K562 (cell line): ENCODE data around the gene NLGN2. TPM values are rescaled to one million over a fixed set of nuclear protein-coding genes. Genes with fewer than 3 reads are reported as not detected.

Experiments used
- ATAC-seq: fragments of 200-7000 bp; cut with Tn5 transposase; 3 replicates; pipeline ENCODE4 v1.9.1; 2020; ENCODE audit warnings: moderate library complexity
- BruUV-seq: library from RNA; stranded (reverse); fragments of 400-500 nt; replicated peaks from 2 replicates; lab custom pipeline; 2021; lab: Mats Ljungman, UMichigan
- CTCF ChIA-PET: fragments of 300-600 bp; formaldehyde crosslinking; extraction: SDS; loops from one replicate; lab custom pipeline; 2021; ENCODE audit warnings: low intra/inter-chr PET ratio; lab: Yijun Ruan, JAX
- POLR2A ChIA-PET: fragments of 300-600, 350-650 bp; sonication (Branson Sonifier 250); formaldehyde crosslinking; extraction: SDS; loops from one replicate; lab custom pipeline; 2021; ENCODE audit warnings: antibody characterized with exemption, inconsistent platforms; lab: Yijun Ruan, JAX
- DNase-seq, 4 experiments: peaks; one replicate each; pipeline versions ENCODE4 v3.0.0 to v3.0.0-alpha.2; 2011 to 2018; ENCODE audit warnings: low spot score in 3 of 4, mixed read lengths in 3 of 4; ENCODE audit errors: extremely low read depth in 1 of 4
- FAIRE-seq: peaks from 2 replicates; lab custom pipeline; 2011; peaks lifted over from hg19 to GRCh38; lab: Jason Lieb, UNC
- H2AFZ ChIP-seq: 2 replicates; pipeline ENCODE4 v1.6.0; 2011; ENCODE audit warnings: low read depth, low read length, control low read depth, inconsistent platforms
- H3K27ac ChIP-seq: fragments of 200-600 bp; 3 replicates; pipeline ENCODE4 v1.8.0; 2011; ENCODE audit warnings: low read depth, mild to moderate bottlenecking, control low read depth, inconsistent platforms, low read length, moderate library complexity, mixed read lengths; ENCODE audit errors: extremely low read depth
- H3K27me3 ChIP-seq, 2 experiments: fragments of 300-600 bp in 1 of 2; 2 replicates in 1 of 2; 3 replicates in 1 of 2; pipeline versions ENCODE4 v1.6.0 to v1.8.0; 2011; ENCODE audit warnings: inconsistent platforms in 2 of 2, low read length in 2 of 2, mild to moderate bottlenecking in 1 of 2, mixed read lengths in 1 of 2, moderate library complexity in 1 of 2; ENCODE audit not compliant: control insufficient read depth in 2 of 2, insufficient read depth in 2 of 2
- H3K36me3 ChIP-seq: fragments of 300-600 bp; 3 replicates; pipeline ENCODE4 v1.8.0; 2011; ENCODE audit warnings: mild to moderate bottlenecking, low read length, inconsistent platforms; ENCODE audit not compliant: control insufficient read depth, insufficient read depth
- H3K4me1 ChIP-seq, 2 experiments: fragments of 200-600 bp in 1 of 2; replicated peaks in 1 of 2; 2 replicates in 1 of 2; 3 replicates in 1 of 2; pipeline versions ENCODE4 v1.5.1 to v1.8.0; 2011; ENCODE audit warnings: inconsistent platforms in 2 of 2, low read length in 2 of 2, mild to moderate bottlenecking in 1 of 2, mixed read lengths in 1 of 2, moderate library complexity in 1 of 2; ENCODE audit not compliant: control insufficient read depth in 2 of 2, insufficient read depth in 2 of 2
- H3K4me2 ChIP-seq: 2 replicates; pipeline ENCODE4 v1.6.1; 2011; ENCODE audit warnings: low read length, control low read depth, inconsistent platforms, mixed read lengths; ENCODE audit not compliant: insufficient read depth
- H3K4me3 ChIP-seq: fragments of 200-600 bp; sonication (generic), shearing (Covaris generic); 2 replicates; pipeline ENCODE4 v1.5.1; 2016; ENCODE audit warnings: control low read depth, inconsistent platforms
- H3K79me2 ChIP-seq: fragments of 200-600 bp; 3 replicates; pipeline ENCODE4 v1.8.0; 2011; ENCODE audit warnings: low read length, inconsistent platforms; ENCODE audit not compliant: control insufficient read depth, insufficient read depth
- H3K9ac ChIP-seq, 2 experiments: 2 replicates each; pipeline versions ENCODE4 v1.6.0 to v1.6.1; 2011; ENCODE audit warnings: low read depth in 2 of 2, low read length in 2 of 2, control low read depth in 1 of 2, inconsistent platforms in 1 of 2, mild to moderate bottlenecking in 1 of 2, mixed read lengths in 1 of 2; ENCODE audit not compliant: insufficient read depth in 1 of 2
- H3K9me1 ChIP-seq: one replicate; pipeline ENCODE4 v1.6.0; 2011; ENCODE audit warnings: inconsistent platforms, mild to moderate bottlenecking, low read length, moderate library complexity; ENCODE audit not compliant: control insufficient read depth, insufficient read depth
- H3K9me3 ChIP-seq: replicated peaks from 2 replicates; pipeline ENCODE4 v1.5.1; 2011; ENCODE audit warnings: low read depth, low read length, inconsistent platforms; ENCODE audit not compliant: control insufficient read depth, insufficient read depth
- H4K20me1 ChIP-seq: replicated peaks from 2 replicates; pipeline ENCODE4 v1.6.1; 2011; ENCODE audit warnings: low read length, inconsistent platforms, mixed read lengths; ENCODE audit not compliant: control insufficient read depth, insufficient read depth
- ATF2 ChIP-seq: sonication (generic); formaldehyde crosslinking; IDR thresholded peaks from 2 replicates; pipeline ENCODE4 v1.8.1; 2022; ENCODE audit warnings: missing genetic modification reagents
- CREB1 ChIP-seq, 2 experiments: sonication (generic) in 1 of 2; formaldehyde crosslinking in 1 of 2; IDR thresholded peaks; 2 replicates each; pipeline versions ENCODE4 v1.6.1 to v1.8.0; 2012 to 2022; ENCODE audit warnings: inconsistent platforms in 1 of 2, mild to moderate bottlenecking in 1 of 2, missing genetic modification reagents in 1 of 2, moderate library complexity in 1 of 2
- GTF2B ChIP-seq: IDR thresholded peaks from 2 replicates; pipeline ENCODE4 v1.6.1; 2011; ENCODE audit not compliant: insufficient read length; ENCODE audit errors: extremely low read depth
- NCOA2 ChIP-seq, 2 experiments: fragments of 450-650 bp; IDR thresholded peaks; 2 replicates each; pipeline ENCODE4 v1.6.1; 2018; ENCODE audit warnings: mild to moderate bottlenecking in 2 of 2, moderate library complexity in 1 of 2; ENCODE audit not compliant: partially characterized antibody in 2 of 2
- POLR3A ChIP-seq: IDR thresholded peaks from 2 replicates; pipeline ENCODE4 v1.6.1; 2011; ENCODE audit warnings: borderline replicate concordance, mild to moderate bottlenecking, moderate library complexity; ENCODE audit not compliant: insufficient read length, insufficient read depth; ENCODE audit errors: extremely low read depth
- RB1 ChIP-seq: fragments of 450-650 bp; IDR thresholded peaks from 2 replicates; pipeline ENCODE4 v1.6.1; 2017; ENCODE audit warnings: low read depth, mild to moderate bottlenecking
- RFX1 ChIP-seq: fragments of 450-650 bp; IDR thresholded peaks from 2 replicates; pipeline ENCODE4 v1.6.1; 2016; ENCODE audit warnings: mild to moderate bottlenecking, moderate library complexity
- SIRT6 ChIP-seq: IDR thresholded peaks from one replicate; pipeline ENCODE4 v1.6.1; 2012; ENCODE audit warnings: low read depth, mild to moderate bottlenecking, control low read depth, inconsistent platforms, low read length, moderate library complexity
- TCF15 ChIP-seq: fragments of 250-450 bp; sonication (Bioruptor Pico); IDR thresholded peaks from 2 replicates; pipeline ENCODE4 v1.8.0; 2022; ENCODE audit warnings: moderate library complexity, mild to moderate bottlenecking, inconsistent platforms
- WGBS: fragments of 100-300 bp; shearing (Covaris generic); methylation state at CpG from one replicate; pipeline ENCODE4 v1.1.6; 2016; ENCODE audit warnings: low coverage, mixed read lengths; ENCODE audit not compliant: insufficient coverage; ENCODE audit errors: missing lambda C conversion rate; 5-methylcytosine and 5-hydroxymethylcytosine counted together
- in situ Hi-C: fragments of 300-500 bp; cut with MboI; formaldehyde crosslinking; loops from 4 replicates; pipeline ENCODE4 v1.15.0; 2018; ENCODE audit warnings: inconsistent platforms, mixed read lengths
- intact Hi-C: fragments of 100-400 bp; cut with micrococcal nuclease; formaldehyde crosslinking; loops from 2 replicates; pipeline ENCODE4 v1.14.2; 2022
- polyA plus RNA-seq, 8 experiments: library from polyadenylated mRNA; depleted of rRNA in 4 of 8; stranded (reverse) in 5 of 8; unstranded in 3 of 8; fragments of >200 nt; fragmentation: Nextera tagmentation in 2 of 8; fragmentation: Illumina TruSeq in 1 of 8; extraction: Ambion mirVana in 2 of 8; extraction: Trizol in 1 of 8; gene quantifications; 2 replicates each; pipeline versions ENCODE4 v1.2.1 to v1.2.3, GENCODE V29; 2011 to 2014; ENCODE audit warnings: inconsistent platforms in 1 of 8, missing spikeins in 1 of 8
- total RNA-seq, 7 experiments: library from RNA; depleted of rRNA in 6 of 7; stranded (reverse); fragments of >200 nt in 6 of 7; fragmentation: Illumina TruSeq in 2 of 7; extraction: Trizol in 2 of 7; gene quantifications; 2 replicates each; pipeline versions ENCODE4 v1.2.1 to v1.2.3, GENCODE V29; 2011 to 2021; ENCODE audit warnings: low replicate concordance in 1 of 7

The NLGN2 gene
- total and polyA plus RNA-seq, 9 of the 15 experiments (the other 6 are each of a cell fraction or from before 2014, with no cell fraction given): 0.11 to 7.8 (median 0.77) TPM

- FAIRE-seq: no peak
Observed at GRCh38 chr17:7361906-7362305, 45.7 kb upstream of the NLGN2 start.

More at GRCh38 chr17:7361906-7362305, 45.7 kb upstream of the NLGN2 start:
- no peaks in the 10 kb centered on the region for H3K36me3 ChIP-seq
- no peak for ATAC-seq
- no peak overlapping the region for H3K9ac ChIP-seq
- no peak overlapping the region for H3K27ac ChIP-seq
- ChIA-PET CTCF (no interaction called here), POLR2A (interaction anchor here (0.7 to 1.2 kb wide), 2 partner anchors 18 to 90 kb away, joined by 4 read pairs; no protein-coding TSS in a partner anchor)
- H3K4me2 ChIP-seq: no peak overlapping the region
- H3K9me3 ChIP-seq: no peaks in the 10 kb centered on the region
- H3K9me1 ChIP-seq: no peaks in the 10 kb centered on the region
- no peaks in the 10 kb centered on the region for H4K20me1 ChIP-seq
- intact Hi-C loops: no loop called here
- no TSS peak for BruUV-seq
- no peak for TF ChIP-seq SIRT6
- TF ChIP-seq RB1: no peak
- no peak for TF ChIP-seq POLR3A
- TF ChIP-seq GTF2B: no peak
- no peak for TF ChIP-seq CREB1 (IDR thresholded peaks at IDR 0.05)
- TF ChIP-seq CREB1 (CRISPR knock-in tag; IDR thresholded peaks at IDR 0.05): no peak
- TF ChIP-seq TCF15: no peak
- TF ChIP-seq NCOA2 (IDR thresholded peaks at IDR 0.05; ENCODE audit: partially characterized antibody in 2 of 2): no peak
- TF ChIP-seq ATF2 (CRISPR knock-in tag): no peak
- TF ChIP-seq RFX1: no peak
- no peak overlapping the region for H2AFZ ChIP-seq
- no peaks in the 10 kb centered on the region for H3K27me3 ChIP-seq
- no peak overlapping the region for H3K4me3 ChIP-seq
- H3K4me1 ChIP-seq: no peaks in the 10 kb centered on the region; a peak in 1 of 5 replicates
- no peak for DNase-seq
- H3K79me2 ChIP-seq: no peaks in the 10 kb centered on the region
- in situ Hi-C loops: no loop called here
- WGBS: 0% methylated on average over 3 of the region's 3 CpGs
